Esophagus squamous epithelium (tissue), 5 donors: ENCODE results near the gene TFAP2A. TPM values are rescaled to one million over a fixed set of nuclear protein-coding genes. Genes with fewer than 3 reads are reported as not detected.

ENCODE experiments used
- DNase-seq: peaks from one replicate; lab custom pipeline; 2025; lab: John Stamatoyannopoulos, UW
- H3K27ac ChIP-seq, 4 donors: fragments of 200-600 bp; sonication (generic); one replicate each; pipeline ENCODE4 v1.5.1; 2016 to 2019; ENCODE audit warnings: mild to moderate bottlenecking in 1 of 4
- H3K27me3 ChIP-seq, 4 donors: fragments of 200-600 bp; sonication (generic); 1 replicate in 3 of 4; 2 replicates in 1 of 4; pipeline versions ENCODE4 v1.5.1 to v1.6.0; 2017 to 2021; ENCODE audit warnings: antibody characterized with exemption in 1 of 4
- H3K36me3 ChIP-seq, 3 donors: fragments of 200-600 bp; sonication (generic); one replicate each; pipeline ENCODE4 v1.5.1; 2016 to 2019
- H3K4me1 ChIP-seq, 3 donors: fragments of 200-600 bp; sonication (generic); one replicate each; pipeline ENCODE4 v1.5.1; 2017 to 2019
- H3K4me3 ChIP-seq, 4 donors: fragments of 200-600 bp; sonication (generic); 1 replicate in 3 of 4; 2 replicates in 1 of 4; pipeline ENCODE4 v1.5.1; 2016 to 2019; ENCODE audit warnings: mild to moderate bottlenecking in 2 of 4, moderate library complexity in 1 of 4
- H3K9me3 ChIP-seq, 3 donors: fragments of 200-600 bp; sonication (generic); one replicate each; pipeline ENCODE4 v1.5.1; 2016 to 2019
- CTCF ChIP-seq, 6 experiments: fragments of 450-650 bp in 4 of 6; fragments of 200-600 bp in 2 of 6; sonication (generic) in 2 of 6; IDR thresholded peaks; one replicate each; pipeline ENCODE4 v1.5.1; 2016 to 2019; ENCODE audit warnings: antibody characterized with exemption in 6 of 6, mild to moderate bottlenecking in 4 of 6, moderate library complexity in 4 of 6
- POLR2A ChIP-seq, 4 donors: fragments of 450-650 bp; IDR thresholded peaks; one replicate each; pipeline ENCODE4 v1.6.1; 2017; ENCODE audit warnings: antibody characterized with exemption in 4 of 4, mild to moderate bottlenecking in 4 of 4, moderate library complexity in 3 of 4
- WGBS, 2 donors: methylation state at CpG; one replicate each; pipeline ENCODE4 v1.1.5; 2018; 5-methylcytosine and 5-hydroxymethylcytosine counted together
- intact Hi-C: fragments of 100-400 bp; cut with DNase I; formaldehyde crosslinking; loops from one replicate; pipeline ENCODE4 v1.15.0; 2022
- total RNA-seq, 4 donors: library from RNA; depleted of rRNA; stranded (reverse); fragments of >200 nt; gene quantifications; one replicate each; pipeline ENCODE4 v1.1.0, GENCODE V29; 2016
- donor health status: DM: yes; HTN: yes; CAD: no.

Gene TFAP2A
- 10 to 100 TPM; 11.6 to 39.1 (median 29.9) TPM for total RNA-seq

GRCh38 chr6:10414756-10415616, at the start of gene TFAP2A:
TSS of gene TFAP2A (minus strand) at chr6:10415074. CDS start at chr6:10414991, 83 bp downstream.
- Histone ChIP-seq H3K4me1 (peaks cover 10 to 94% (median 36%) of the 10 kb centered on the region in 3 donors), H3K27ac (peak within 1 kb of the TSS; percentile 92 to 99 (median 98)), H3K9me3 (no peaks in the 10 kb centered on the region), H3K4me3 (peak within 1 kb of the TSS; percentile 71 to 89 (median 78)), H3K36me3 (no peaks in the 10 kb centered on the region), H3K27me3 (peaks cover 0 to 99% (median 22%) of the 10 kb centered on the region in 4 donors)
- WGBS, 2 donors, result 2 to 4% methylated on average over 38 to 57 of the region's 58 CpGs
- intact Hi-C loops, result no loop called here
- no peak for DNase-seq
- TF ChIP-seq POLR2A (IDR thresholded peaks at IDR 0.05), result peak in 3 of 4 donors; percentile 18 to 51 (median 51)
- peak in 5 of 6 experiments; percentile 12 to 72 (median 56) for TF ChIP-seq CTCF (IDR thresholded peaks at IDR 0.05)

- DNase-seq, result no peak
- no peak overlapping the region for H3K4me3 ChIP-seq
- WGBS, 2 donors, result 64 to 66% methylated on average over 16 of the region's 16 CpGs
- peaks cover 0 to 11% (median 0%) of the 10 kb centered on the region in 4 donors for H3K27me3 ChIP-seq
- no peaks in the 10 kb centered on the region for H3K36me3 ChIP-seq
- no peaks in the 10 kb centered on the region for H3K4me1 ChIP-seq
- TF ChIP-seq POLR2A (IDR thresholded peaks at IDR 0.05) (no peak), CTCF (IDR thresholded peaks at IDR 0.05) (no peak)
- no peak overlapping the region for H3K27ac ChIP-seq
- intact Hi-C loops, result no loop called here
- H3K9me3 ChIP-seq, result no peaks in the 10 kb centered on the region
Observed at GRCh38 chr6:10463491-10464481, 48.9 kb upstream of the TFAP2A start.

GRCh38 chr6:10463040-10463439, 48.2 kb upstream of the TFAP2A start:
- Histone ChIP-seq H3K27me3 (peaks cover 0 to 8% (median 0%) of the 10 kb centered on the region in 4 donors), H3K4me3 (no peak overlapping the region), H3K9me3 (no peaks in the 10 kb centered on the region), H3K27ac (no peak overlapping the region), H3K4me1 (no peaks in the 10 kb centered on the region), H3K36me3 (no peaks in the 10 kb centered on the region)
- DNase-seq, result no peak
- TF ChIP-seq CTCF (IDR thresholded peaks at IDR 0.05), result no peak
- intact Hi-C loops, result no loop called here
- WGBS, 2 donors, result 80 to 83% methylated on average over 12 of the region's 12 CpGs

- Histone ChIP-seq H3K9me3 (no peaks in the 10 kb centered on the region), H3K36me3 (no peaks in the 10 kb centered on the region), H3K27me3 (peaks cover 0 to 8% (median 0%) of the 10 kb centered on the region in 4 donors), H3K4me3 (no peak overlapping the region), H3K4me1 (no peaks in the 10 kb centered on the region), H3K27ac (no peak overlapping the region)
- no peak for DNase-seq
- TF ChIP-seq POLR2A (IDR thresholded peaks at IDR 0.05) (no peak), CTCF (IDR thresholded peaks at IDR 0.05) (no peak)
- intact Hi-C loops, result no loop called here
- WGBS, 2 donors, result 64 to 86% methylated on average over 1 of the region's 1 CpG
Observed at GRCh38 chr6:10461850-10462249, 47.0 kb upstream of the TFAP2A start.
